HG03159 (cell line): ENCODE data around the gene NAA60.
A peak's percentile ranks its signal among the peaks of the same experiment; 100 is the strongest.
"Not testable (repeated sequence)": the region's sequence is repeated elsewhere in the genome, so short reads cannot be mapped to it uniquely, and the experiment has no call there.

Experiments
- ATAC-seq: cut with Tn5 transposase; IDR thresholded peaks from one replicate; pipeline ENCODE4 v1.9.1; 2021; ENCODE audit warnings: mild to moderate bottlenecking, moderate library complexity; ENCODE audit not compliant: unreplicated experiment

Gene NAA60

GRCh38 chr16:3503523-3503922 lies 60.0 kb downstream of the NAA60 start:
- no peak for ATAC-seq

GRCh38 chr16:3508736-3509135 lies 65.3 kb downstream of the NAA60 start:
- no peak for ATAC-seq

- ATAC-seq: peak; percentile 52
Measured at GRCh38 chr16:3509470-3509928, 66.0 kb downstream of the NAA60 start.

- no peak for ATAC-seq
Measured at GRCh38 chr16:3510416-3510815, 66.9 kb downstream of the NAA60 start.

GRCh38 chr16:3511286-3512180 lies 68.1 kb downstream of the NAA60 start:
- ATAC-seq: no peak

GRCh38 chr16:3513892-3514583 lies 70.6 kb downstream of the NAA60 start:
- no peak for ATAC-seq

GRCh38 chr16:3514621-3515020 lies 71.1 kb downstream of the NAA60 start:
- ATAC-seq: no peak

- no peak for ATAC-seq
Measured at GRCh38 chr16:3515897-3516296, 72.4 kb downstream of the NAA60 start.

GRCh38 chr16:3518292-3518985 lies 75.0 kb downstream of the NAA60 start:
- no peak for ATAC-seq

- ATAC-seq: no peak
Measured at GRCh38 chr16:3518986-3519348, 75.5 kb downstream of the NAA60 start.

GRCh38 chr16:3519581-3519980 lies 76.1 kb downstream of the NAA60 start:
- ATAC-seq: no peak

GRCh38 chr16:3520413-3520812 lies 76.9 kb downstream of the NAA60 start:
- ATAC-seq: no peak

GRCh38 chr16:3520841-3521240 lies 77.4 kb downstream of the NAA60 start:
- no peak for ATAC-seq

- no peak for ATAC-seq
Measured at GRCh38 chr16:3523281-3523680, 79.8 kb downstream of the NAA60 start.

- ATAC-seq: no peak
Measured at GRCh38 chr16:3525951-3526350, 82.5 kb downstream of the NAA60 start.

GRCh38 chr16:3527216-3527829 lies 83.8 kb downstream of the NAA60 start:
- not testable (repeated sequence) for ATAC-seq

GRCh38 chr16:3528406-3528805 lies 84.9 kb downstream of the NAA60 start:
- ATAC-seq: no peak

GRCh38 chr16:3529175-3529574 lies 85.7 kb downstream of the NAA60 start:
- no peak for ATAC-seq

- ATAC-seq: no peak
Measured at GRCh38 chr16:3530371-3530914, 87.0 kb downstream of the NAA60 start.

GRCh38 chr16:3532741-3533140 lies 89.3 kb downstream of the NAA60 start:
- no peak for ATAC-seq

- ATAC-seq: no peak
Measured at GRCh38 chr16:3534126-3534525, 90.6 kb downstream of the NAA60 start.
